HG03097 (cell line): ENCODE measurements around the gene ZCCHC8.
A peak's percentile ranks its signal among the peaks of the same experiment; 100 is the strongest.
"Not testable (repeated sequence)": the region's sequence is repeated elsewhere in the genome, so short reads cannot be mapped to it uniquely, and the experiment has no call there.

ENCODE experiments used
- ATAC-seq: cut with Tn5 transposase; IDR thresholded peaks from one replicate; pipeline ENCODE4 v1.9.1; 2021; ENCODE audit not compliant: unreplicated experiment, low FRiP score

Gene ZCCHC8

DNA sequence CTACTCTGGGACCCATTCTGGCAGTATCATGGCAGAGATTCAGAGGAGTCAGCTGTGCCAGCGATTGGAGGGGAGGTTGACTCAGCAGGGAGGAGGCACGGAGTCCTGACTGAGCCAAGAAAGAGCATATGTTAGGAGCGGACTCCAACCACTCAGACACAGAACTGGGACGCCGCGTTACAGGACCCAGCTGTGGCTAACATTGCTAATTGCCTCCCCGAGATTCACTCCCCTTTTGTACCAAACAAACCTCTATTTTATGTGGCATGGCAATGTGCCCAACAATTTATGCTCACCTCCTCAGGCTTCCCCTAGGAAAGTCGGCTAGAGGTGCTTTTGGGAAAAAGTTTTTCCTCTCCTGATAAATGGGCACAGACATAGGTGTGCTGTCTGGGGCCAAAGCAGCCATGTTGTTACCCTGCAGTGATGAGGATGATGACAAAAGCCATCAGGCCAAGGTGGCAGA lies 63.0 kb downstream of the ZCCHC8 start:
- ATAC-seq: no peak

DNA sequence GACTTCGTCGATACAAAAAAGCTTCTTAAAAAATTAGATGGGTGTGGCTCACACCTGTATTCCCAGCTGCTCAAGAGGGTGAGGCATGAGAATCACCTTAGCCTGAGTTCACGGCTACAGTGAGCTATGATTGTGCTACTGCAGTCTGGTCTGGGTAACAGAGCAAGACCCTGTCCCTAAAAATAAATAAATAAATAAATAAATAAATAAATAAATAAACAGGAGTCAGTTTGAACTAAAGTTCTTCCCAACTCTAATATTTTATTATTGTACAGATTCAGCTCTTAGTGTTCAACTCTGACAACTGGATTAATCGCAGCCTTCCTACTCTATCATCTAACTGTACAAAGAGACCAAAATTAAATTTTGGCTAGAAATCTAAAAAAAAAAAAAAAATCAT lies 65.5 kb downstream of the ZCCHC8 start:
- no peak for ATAC-seq

DNA sequence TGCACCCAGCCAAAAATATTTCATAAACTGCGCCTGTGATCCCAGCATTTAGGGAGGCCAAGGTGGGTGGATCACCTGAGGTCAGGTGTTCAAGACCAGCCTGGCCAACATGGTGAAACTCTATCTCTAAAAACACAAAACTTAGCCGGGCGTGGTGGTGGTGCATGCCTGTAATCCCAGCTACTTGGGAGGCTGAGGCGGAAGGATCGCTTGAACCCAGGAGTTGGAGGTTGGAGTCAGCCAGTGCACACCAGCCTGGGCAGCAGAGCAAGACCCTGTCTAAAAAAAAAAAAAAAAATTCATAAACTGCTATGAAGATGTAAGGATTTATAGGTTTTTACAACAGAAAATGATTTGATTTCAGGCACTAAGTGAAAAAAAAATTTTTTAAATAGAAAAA lies 71.7 kb downstream of the ZCCHC8 start:
- ATAC-seq: not testable (repeated sequence)

DNA sequence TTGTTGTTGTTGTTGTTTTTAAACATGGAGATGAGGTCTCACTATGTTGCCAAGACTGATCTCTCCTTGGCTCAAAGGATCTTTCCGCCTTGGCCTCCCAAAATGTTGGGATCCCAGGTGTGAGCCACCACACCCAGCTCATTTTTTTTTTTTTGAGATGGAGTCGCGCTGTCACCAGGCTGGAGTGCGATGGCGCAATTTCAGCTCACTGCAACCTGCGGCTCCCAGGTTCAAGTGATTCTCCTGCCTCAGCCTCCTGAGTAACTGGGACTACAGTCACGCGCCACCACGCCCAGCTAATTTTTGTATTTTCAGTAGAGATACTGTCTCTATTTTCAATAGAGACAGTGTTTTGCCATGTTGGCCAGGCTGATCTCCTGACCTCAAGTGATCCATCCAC lies 73.3 kb downstream of the ZCCHC8 start:
- ATAC-seq: no peak

DNA sequence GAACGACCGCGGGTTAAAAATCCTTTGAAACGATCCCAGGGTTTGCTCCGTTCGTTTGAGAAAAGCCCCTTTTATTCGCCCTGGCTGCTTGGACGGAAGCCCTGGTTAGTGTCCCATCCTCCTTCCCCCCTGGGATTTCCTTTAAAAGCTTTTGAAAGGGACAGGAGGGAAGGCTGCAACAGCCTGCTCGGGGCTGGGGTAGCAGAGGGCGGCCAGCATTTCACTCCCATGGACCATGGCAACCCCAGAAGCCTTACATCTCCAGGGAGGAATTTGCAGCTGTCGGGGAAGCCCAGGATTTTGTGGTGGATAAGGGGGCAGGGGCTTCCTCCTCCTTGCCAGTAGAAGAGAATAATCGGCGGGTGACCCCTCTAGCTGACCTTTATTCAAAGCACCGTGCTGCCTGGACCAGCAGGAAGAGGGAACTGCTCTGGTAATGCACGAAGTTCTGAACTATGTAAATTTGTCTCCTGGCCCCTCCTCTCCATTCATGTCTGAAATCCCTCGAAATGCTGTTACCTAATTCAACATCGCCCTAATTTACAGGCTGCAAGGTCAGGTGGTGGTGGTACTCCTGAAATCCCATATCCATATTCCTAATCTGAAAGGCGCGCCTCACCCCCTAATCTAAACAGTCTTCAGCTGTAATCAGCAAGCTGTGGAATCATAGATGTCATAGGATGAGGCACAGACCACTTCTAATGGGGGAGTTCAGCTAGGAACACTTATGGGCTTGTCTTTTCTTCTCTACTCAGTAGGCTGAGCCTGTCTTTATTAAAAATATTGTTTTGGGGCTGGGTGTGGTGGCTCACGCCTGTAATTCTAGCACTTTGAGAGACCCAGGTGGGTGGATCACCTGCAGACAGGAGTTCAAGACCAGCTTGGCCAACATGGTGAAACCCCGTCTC lies 77.2 kb downstream of the ZCCHC8 start:
- no peak for ATAC-seq

DNA sequence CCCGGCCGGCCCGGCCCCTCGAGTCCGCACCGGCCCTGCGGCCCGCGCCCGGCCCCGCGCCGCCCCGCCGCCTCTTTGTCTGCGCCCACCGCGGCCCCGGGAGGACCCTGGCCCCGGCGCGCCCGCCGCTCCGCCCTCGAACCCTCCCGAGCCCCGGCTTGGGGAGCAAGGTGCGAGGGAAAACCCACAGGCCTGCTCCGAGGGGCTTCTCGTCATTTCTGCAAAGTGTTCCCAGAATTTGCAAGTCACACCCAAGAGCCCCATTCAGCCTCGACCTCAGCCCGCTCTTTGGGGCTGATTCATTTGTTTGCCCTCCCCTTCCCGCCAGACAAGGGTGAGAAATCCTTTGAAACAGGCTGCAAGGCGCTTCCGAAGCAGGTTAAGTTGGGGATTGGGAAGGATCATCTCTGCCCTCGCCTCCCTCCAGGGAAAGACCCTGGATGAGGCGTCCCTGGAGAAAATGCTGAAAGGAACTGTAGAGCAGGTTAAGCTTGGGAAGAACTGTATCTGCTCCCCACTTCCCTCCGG lies 77.9 kb downstream of the ZCCHC8 start:
- no peak for ATAC-seq

DNA sequence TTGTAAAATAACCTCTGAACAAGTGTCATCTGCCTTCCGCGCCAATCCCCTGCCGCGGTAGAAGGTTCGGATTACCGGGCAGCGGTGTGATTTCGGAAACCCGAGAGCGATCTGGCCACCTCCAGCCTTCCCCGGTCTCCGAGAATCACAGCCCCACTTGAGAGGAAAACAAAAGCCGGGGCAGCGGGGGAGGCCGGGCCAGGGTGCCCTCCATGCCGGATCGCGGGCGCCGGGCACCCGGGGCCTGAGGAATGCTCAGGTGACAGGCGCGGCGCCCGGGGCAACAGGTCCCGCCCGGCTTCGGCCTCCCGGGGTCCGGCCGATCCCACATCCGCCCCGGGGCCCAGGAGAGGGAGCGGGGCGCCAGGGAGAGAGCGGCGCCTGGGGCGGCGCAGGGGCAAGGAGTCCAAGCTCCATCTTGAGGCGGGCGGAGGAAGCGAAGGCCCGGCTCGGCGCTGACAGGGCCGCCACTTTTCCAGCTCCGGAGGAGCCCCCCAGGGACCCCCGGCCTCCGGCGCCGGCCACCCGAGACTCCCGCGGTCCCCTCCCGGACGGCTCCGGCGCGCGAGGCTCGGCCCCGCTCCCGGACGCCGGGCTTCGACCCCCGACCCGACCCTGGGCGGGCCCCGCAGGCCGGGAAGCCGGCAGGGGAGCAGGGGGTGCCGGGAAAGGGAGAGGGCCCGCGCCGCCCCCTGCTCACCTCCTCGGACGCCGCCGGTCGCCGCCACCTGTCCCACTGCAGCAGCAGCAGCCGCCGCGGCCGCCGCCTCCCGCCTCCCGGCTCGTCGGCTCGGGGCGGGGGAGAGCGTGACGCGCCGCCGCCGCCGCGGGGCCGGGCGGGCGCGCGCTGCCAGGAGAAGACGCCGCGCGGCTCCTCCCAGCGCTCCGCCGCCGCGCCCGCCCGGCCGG lies 78.7 kb downstream of the ZCCHC8 start, which contains the start of gene CLIP1:
CLIP1 (minus strand) TSS at position 849 of the 909 bp plus-strand sequence. CDS start 42,217 bp downstream, outside the sequence.
- ATAC-seq: peak; percentile 57
